Ramos (cell line): ENCODE measurements around the gene PIK3C2A.

Experiments used
- in situ Hi-C: fragments of 300-500 bp; cut with MboI; formaldehyde crosslinking; loops from one replicate; pipeline ENCODE4 v1.14.3; 2022; ENCODE audit warnings: low sequenced_read_pairs; ENCODE audit not compliant: unreplicated experiment

The PIK3C2A gene

DNA sequence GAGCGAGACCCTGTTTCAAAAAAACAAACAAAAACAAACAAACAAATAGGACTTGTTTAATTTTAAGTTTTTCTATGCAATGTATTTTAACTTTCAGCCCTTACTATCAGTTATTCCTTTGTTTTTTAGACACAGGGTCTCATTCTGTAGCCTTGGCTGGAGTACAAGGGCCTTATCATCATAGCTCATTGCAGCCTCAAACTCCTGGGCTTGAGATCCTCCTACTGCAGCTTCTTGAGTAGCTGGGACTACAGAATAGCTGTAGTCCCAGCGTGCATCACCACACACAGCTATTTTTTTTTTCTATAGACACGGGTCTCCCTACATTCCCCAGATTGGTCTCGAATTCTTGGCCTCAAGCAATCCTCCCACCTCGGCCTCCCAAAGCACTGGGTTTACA is 44.5 kb downstream of the PIK3C2A start:
- in situ Hi-C loops, result no loop called here

DNA sequence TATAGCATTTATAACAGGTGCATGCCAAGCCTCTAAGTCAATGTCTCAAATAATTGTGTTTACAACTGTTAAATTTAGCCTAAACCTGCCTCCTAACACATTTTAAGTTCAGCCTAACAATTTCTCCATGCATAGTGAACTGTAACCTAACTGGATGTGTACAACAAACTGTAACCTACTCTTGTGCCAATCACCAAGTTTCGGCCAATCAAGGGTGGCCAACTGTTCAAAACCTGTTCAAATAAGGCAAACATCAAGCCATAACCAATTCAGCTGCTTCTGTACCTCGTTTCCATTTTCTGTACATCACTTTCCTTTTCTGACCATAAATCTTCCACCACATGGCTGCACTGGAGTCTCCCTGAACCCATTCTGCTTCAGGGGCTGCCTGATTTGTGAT is 45.4 kb downstream of the PIK3C2A start:
- in situ Hi-C loops, result no loop called here

DNA sequence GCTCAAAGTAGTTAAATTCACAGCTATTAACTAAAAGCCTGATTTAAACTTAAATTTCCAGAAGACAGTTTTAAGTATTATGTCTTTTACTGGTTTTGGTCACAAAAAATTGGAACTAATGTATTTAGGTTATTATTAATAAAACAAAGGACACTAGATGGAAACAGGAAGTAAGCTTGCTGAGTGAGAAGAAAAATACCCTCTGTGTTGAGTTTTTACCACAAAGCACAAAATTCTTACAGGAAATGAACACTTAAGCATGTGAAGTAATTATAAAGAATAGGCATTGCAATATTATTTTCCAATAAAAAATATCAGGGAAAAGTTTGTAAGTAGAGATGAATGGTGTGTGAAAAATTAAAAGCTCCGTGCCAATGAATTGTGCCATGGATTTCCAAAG is 46.3 kb downstream of the PIK3C2A start:
- in situ Hi-C loops, result no loop called here

DNA sequence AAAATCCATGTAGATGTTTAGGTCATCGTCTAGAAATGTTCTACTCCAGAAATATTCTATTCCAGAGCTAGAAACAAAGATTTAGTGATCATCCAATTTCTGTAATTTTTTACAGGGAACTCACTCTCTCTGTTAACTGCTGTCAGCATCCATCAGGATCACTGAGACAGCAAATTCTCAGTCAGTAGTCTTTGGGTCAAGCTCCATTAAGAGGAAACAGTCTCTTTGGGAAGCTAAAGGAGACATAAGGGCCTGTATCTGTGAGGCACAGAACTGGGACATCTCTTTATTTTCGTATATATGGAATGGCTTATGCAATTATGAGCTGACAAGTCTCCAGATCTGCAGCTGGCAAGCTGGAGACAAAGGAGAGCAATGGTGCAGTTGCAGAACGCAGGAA is 48.3 kb downstream of the PIK3C2A start:
- in situ Hi-C loops, result no loop called here
